Stimulated activated CD4-positive, alpha-beta T cell treated with anti-CD3 and anti-CD28 coated beads, Interleukin-15, amount 100 ng/mL, for 1 hour (primary cell): Measurements from ENCODE around the gene PRORP.
"Not testable (repeated sequence)": the region's sequence is repeated elsewhere in the genome, so short reads cannot be mapped to it uniquely, and the experiment has no call there.

Source experiments
- DNase-seq, 2 donors: peaks; one replicate each; pipeline ENCODE4 v3.0.0-alpha.2; 2020; ENCODE audit warnings: low read depth in 1 of 2, low spot score in 1 of 2

The PRORP gene

DNA sequence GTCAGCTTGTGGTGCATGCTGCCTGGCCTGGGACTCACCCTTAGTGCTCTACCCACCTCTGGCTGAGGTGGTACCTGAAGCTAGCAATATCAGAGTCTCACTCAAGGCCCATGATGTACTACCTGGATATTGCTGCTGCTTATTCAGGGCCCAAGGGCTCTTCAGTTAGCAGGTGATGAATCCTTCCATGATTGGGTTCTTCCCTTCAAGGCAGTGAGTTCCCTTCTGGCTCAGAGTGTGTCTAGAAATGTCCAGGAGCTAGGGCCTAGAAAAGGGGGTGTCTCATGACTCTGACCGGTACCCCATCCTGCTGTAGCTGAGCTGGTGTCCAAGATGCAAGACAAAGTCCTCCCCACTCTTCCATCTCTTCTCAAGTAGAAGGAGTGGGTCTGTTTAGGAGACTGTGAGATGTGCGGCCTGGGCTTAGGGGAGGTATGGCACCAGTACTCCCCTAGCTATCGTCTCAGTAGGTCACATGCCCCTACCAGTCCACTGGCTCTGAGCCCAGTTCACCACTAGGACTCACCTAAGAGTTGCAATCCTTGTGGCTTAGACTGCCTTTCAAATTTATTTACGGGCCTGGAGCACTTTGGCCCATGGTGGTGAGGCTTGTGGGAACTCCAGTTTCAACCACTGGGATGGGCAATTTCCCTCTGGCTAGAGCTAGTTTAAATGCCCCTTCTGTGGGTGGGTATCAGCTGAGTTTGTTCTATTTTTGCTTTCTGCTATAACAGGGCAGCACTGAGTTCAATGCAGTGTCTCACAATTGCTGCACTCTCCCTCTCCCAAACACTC, 12.2 kb downstream of the PRORP start:
- no peak for DNase-seq

DNA sequence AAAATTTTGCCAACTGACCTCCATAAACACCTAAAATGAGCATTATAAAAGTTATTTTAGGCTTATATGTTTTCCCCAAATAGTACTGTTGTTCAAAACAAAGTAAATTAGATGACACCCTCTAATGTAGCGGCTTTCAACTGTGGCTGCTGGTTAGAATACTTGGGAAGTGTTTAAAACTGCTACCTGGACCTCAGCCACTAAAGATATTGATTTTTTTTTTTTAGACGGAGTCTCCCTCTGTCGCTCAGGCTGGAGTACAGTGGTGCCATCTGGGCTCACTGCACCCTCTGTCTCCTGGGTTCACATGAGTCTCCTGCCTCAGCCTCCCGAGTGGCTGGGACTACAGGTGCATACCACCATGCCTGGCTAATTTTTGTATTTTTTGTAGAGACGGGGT, 16.2 kb downstream of the PRORP start:
- no peak for DNase-seq

DNA sequence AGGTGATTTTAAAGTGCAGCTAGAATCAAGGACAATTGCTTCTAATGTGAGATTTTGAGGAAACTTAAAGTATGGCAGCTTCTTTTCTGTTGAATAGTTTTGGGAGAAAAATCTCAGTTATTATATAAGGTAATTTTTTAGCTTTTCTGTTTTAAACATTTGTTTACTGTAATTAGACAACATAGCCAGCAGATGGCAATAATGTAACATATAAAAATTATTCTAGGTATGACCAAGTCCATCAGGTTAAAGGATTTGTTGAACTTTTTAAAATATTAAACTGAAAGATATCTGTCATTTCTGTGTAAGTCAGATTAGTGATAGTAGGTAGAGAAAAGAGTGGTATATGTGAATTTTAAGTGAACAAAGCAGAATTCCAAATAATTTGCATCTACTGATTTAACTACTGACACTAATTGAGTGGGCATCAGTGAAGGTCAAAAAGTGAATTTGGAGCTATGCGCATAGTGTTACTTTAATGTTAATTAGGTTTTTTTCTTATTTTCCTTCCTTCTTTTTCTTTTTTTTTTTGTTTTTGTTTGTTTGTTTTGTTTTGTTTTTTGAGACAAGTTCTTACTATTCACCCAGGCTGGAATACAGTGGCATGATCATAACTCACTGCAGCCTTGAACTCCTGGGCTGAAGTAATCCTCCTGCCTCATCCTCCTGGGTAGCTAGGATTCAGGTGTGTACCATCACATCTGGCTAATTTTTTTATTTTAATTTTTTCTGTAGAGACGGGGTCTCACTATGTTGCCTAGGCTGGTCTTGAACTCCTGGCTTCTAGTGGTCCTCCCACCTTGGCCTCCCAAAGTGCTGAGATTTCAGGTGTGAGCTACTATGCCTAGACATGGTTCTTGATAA, 18.6 kb downstream of the PRORP start:
- no peak for DNase-seq

DNA sequence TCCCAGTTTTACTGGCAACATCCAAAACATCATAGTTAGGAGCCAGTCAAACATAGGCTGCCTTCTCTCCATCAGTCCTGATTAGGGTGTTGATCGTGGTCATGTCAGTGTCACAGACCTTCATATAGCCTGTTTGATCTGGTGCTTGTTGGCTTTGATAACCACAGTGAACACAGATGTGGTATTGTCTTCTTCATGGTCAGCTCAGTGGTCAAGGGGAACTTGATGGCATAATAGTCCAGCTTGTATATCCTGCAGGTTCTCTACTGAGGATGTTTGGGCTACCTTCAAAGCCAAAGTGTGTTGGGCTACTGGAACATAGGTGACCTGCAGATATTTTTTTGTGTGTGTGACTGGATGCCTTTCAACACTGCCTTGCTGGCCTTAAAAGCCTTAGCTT, 21.7 kb downstream of the PRORP start:
- no peak for DNase-seq

DNA sequence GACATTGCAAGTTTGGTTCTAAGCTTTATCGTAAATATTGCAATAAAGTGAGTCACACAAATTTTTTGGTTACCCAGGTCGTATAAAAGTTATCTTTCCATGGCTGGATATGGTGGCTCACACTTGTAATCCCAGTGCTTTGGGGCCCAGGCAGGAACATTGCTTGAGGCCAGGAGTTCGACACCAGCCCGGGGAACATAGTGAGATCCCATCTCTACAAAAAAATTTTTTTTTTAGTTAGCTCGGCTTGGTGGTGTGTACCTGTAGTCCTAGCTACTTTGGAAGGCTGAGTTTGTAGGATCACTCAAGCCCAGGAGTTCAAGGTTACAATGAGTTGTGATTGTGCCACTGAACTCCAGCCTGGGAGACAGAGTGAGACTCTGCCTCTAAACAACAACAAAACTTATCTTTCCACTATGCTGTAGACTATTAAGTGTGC, 24.4 kb downstream of the PRORP start:
- no peak for DNase-seq

DNA sequence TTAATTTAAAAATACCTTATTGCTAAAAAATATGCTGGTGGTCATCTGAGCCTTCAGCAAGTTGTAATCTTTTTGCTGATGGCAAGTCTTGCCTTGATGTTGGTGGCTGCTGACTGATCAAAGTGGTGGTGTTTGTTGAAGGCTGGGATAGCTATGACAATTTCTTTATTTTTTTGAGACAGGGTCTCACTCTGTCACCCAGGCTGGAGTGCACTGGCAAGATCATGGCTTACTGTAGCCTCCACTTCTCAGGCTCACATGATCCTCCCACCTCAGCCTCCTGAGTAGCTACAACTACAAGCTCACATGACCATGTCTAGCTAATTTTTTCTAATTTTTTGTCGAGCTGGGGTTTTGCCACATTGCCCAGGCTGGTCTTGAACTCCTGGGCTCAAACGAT, 24.8 kb downstream of the PRORP start:
- no peak for DNase-seq

DNA sequence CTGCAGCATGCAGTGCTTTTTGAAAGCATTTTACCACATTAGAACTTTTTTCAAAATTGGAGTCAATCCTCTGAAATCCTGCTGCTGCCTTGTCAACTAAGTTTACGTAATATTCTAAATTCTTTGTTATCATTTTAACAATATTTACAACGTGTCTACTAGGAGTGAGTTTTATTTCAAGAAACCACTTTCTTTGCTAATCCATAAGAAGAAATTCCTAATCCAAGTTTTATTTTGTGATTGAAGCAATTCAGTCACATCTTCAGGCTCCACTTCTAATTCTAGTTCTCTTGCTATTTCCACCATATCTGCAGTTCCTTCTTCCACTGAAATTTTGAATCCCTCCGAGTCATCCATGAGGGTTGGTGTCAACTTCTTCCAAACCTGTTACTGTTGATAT, 25.4 kb downstream of the PRORP start:
- DNase-seq, result no peak

DNA sequence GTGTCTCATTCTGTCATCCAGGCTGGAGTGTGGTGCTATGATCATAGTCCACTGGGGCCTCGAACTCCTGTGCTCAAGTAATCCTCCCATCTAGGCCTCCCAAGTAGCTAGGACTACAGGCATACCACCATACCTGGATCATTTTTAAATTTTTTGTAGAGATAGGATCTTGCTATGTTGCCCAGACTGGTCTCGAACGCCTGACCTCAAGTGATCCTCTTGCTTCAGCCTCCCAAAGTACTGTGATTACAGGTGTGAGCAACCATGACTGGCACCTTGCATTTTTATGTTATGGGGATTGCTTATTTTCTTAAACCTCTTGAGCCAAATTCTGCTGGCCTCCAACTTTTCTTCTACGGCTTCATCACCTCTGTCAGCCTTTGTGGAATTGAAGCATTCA, 26.9 kb downstream of the PRORP start:
- DNase-seq, result no peak

DNA sequence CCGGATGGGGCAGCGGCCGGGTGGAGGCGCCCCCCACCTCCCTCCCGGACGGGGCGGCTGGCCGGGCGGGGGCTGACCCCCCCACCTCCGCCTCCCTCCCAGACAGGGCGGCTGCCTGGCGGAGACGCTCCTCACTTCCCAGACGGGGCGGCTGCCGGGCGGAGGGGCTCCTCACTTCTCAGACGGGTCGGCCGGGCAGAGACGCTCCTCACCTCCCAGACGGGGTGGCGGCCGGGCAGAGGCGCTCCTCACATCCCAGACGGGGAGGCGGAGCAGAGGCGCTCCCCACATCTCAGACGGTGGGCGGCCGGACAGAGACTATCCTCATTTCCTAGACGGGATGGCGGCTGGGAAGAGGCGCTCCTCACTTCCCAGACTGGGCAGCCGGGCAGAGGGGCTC, 30.2 kb downstream of the PRORP start:
- DNase-seq, result not testable (repeated sequence)

DNA sequence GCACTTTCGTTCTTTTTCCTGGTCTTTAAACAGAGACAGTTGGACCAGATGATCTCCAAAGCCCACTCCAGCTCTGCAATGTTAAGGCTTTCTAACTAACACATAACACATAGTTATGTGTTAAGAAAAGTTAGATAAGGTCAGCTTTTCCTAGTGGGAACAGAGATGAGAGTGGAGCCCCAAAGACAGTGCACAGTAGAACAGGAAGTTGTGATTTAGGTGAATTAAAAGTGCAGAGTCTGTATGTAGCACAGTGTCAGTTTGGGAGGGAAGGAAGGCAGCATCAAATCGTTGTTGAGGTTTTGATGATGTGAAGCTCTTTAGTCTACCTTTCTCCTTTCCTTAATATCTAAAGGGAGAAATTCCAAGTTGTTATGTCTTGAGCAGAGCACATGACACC, 31.7 kb downstream of the PRORP start:
- no peak for DNase-seq

DNA sequence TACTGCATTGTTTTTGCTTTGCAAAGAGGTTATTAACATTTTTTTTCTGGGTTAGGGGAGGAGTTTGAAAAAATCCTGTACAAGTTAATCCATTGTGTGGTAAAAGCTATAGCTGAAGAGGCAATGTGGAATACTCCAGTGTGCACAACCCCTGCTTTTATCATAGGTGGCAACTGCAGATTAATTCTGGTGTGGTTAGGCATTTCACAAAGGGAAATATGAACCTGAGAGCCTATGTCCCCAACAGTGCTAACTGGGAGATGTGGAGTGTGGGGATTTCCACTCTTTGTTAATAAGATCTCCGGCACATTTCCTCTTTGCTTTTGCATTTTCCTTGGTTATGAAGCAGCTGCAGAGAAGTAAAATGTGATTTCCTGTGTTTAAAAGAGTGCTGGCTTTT, 33.6 kb downstream of the PRORP start:
- DNase-seq, result no peak

DNA sequence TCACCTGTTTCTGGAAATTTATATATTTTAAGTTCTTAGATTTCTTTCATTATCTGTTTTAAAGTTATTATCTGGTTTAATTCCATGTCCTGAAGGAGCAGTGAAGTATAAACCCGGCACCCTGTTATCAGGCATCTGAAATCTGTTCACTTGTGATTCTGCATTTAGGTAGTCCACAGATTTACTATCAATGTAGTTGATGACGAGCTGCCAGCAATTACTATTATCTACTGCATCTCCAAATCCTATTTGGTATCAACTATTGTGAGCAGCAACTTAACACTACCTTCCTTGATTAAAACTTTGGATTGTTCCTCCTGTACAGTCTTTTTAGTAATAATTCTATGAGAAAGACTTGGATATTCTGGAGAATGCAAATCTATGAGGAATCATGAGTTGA, 36.1 kb downstream of the PRORP start:
- DNase-seq, result no peak

DNA sequence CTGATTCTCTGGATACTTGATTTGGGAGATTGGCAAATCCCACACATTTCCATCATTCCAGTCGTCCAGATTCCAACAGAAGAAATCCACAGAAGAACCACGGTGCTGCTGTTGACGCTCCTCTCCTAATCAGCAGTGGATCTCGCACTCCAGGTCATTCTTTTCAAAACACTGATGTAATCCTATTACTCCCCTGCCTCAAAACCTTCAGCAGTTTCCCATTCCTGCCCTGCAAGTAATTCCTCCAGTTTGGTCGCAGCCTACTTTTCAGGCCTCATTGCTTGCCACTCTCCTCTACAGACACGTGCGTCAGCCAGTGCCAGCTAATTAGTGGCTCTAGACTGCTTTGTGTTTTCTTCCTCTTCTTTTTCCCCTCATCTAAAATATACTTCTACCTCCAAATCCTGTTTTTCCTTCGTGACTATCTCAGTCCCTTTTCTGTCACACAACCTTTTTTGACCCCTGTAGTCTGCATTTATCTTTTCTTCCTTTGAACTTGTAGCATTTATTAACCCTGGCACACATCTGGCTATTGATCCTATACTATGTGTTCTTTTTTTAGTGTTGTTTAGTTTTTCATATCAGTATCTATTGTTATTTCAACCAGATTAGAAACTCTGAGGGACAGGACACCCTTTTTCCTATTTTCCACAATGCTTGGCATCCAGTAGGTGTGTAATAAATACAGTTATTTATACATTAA, 36.8 kb downstream of the PRORP start:
- DNase-seq, result no peak

DNA sequence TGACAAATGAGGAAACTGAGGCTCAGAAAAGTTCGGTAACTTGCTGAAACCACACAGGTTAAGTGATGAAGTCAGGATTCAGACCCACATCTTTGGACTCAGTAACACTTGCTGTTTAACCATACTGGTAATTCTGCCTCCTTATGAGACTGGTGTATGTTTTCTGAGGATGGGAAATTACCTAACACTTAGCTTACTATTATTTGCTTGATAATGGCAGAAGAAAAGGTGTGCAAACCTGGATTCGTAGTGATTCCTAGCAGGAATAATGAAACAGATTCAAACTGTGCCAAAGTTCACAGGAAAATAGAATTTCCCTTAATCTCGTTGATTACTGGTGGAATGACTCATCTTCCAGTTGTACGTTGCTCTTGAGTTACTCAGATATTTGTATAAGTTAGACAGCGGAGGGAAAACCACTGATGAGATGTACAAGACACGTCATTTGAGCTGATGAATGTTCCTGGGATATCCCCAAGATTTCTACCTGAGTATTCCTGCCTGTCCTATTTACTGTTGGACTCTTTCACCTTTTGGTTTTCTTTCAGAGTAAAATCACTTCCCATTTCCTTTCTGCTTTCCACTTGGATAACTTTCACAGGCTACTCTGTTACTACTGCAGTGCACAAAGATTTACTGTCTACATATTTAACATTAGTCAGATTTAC, 37.5 kb downstream of the PRORP start:
- DNase-seq, result no peak

DNA sequence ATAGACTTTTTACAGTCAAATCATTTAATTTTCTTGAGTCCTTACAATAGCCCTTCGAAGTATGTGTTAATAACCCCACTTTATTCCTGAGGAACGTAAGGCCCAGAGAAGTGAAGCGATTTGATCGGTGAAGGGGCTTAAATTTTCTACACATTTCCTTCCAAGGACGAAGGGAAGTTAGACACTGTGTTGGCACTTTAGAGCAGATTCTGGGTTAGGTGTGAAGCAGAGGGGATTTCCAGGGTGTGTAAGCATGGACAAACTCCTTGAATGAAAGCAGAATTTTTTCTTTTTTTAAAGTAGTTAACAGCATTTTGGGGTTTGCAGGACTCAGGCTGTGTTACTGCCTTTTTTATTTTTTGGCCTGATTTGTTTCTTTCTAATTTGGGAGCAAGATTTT, 38.9 kb downstream of the PRORP start:
- DNase-seq, result no peak

DNA sequence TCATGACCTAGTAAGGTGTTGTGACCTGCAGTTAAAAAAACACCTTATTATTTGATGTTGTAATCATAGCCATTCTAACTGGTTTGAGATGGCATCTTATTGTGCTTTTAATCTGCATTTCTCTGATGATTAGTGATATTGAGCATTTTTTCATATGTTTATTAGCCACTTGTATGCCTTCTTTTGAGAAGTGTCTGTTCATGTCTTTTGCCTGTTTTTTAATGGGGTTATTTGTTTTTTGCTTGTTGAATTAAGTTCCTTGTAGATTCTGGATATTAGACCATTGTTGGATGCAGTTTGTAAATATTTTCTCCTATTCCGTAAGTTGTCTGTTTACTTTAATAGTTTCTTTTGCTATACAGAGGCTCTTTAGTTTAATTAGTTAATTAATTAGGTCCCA, 41.0 kb downstream of the PRORP start:
- DNase-seq, result no peak

DNA sequence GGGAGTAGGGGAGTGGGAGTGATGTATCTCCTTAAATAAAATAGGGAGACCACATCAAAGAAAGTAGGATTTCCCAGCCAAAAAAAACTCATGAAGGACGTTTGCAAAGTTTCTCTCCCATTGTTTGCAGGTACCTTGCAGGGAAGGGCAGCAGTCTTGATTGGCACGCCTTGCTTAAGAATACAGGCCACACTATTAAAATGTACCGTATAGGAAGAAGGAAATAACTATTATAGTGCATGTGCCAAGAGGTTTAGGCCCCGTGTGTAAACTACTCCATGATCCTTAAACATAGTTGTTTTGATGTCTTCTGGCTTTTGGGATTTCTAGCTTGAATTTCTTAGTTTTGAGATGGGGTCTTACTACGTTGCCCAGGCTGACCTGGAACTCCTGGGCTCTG, 42.5 kb downstream of the PRORP start:
- DNase-seq, result no peak

DNA sequence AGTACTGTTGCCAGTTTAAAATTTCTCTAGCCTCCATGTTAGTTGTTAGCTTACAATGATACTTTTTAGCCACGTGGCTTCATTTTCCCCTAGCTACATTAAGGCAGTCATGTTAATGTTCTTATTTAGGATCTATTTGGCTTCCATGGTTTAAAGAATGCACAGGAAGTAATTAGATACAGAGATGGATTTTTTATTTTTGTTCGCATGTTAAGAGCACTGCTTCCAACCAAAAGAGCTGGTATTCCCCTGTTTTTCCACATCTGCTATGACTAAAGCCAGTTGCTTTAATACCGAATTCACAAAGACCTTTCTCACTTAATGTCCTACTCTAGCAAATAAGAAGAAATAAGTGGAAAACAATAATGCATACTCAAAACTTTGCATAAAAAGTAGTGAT, 45.1 kb downstream of the PRORP start:
- no peak for DNase-seq
